ENCODE results near the gene HOXA1.

- no peak for TF ChIP-seq TAF1 (IDR thresholded peaks at IDR 0.05; ENCODE audit: borderline replicate concordance, insufficient read depth, low read length)
- no peak for TF ChIP-seq POLR2AphosphoS5 (IDR thresholded peaks at IDR 0.05; ENCODE audit: low read depth, low read length)
- TF ChIP-seq, protein P1, sequence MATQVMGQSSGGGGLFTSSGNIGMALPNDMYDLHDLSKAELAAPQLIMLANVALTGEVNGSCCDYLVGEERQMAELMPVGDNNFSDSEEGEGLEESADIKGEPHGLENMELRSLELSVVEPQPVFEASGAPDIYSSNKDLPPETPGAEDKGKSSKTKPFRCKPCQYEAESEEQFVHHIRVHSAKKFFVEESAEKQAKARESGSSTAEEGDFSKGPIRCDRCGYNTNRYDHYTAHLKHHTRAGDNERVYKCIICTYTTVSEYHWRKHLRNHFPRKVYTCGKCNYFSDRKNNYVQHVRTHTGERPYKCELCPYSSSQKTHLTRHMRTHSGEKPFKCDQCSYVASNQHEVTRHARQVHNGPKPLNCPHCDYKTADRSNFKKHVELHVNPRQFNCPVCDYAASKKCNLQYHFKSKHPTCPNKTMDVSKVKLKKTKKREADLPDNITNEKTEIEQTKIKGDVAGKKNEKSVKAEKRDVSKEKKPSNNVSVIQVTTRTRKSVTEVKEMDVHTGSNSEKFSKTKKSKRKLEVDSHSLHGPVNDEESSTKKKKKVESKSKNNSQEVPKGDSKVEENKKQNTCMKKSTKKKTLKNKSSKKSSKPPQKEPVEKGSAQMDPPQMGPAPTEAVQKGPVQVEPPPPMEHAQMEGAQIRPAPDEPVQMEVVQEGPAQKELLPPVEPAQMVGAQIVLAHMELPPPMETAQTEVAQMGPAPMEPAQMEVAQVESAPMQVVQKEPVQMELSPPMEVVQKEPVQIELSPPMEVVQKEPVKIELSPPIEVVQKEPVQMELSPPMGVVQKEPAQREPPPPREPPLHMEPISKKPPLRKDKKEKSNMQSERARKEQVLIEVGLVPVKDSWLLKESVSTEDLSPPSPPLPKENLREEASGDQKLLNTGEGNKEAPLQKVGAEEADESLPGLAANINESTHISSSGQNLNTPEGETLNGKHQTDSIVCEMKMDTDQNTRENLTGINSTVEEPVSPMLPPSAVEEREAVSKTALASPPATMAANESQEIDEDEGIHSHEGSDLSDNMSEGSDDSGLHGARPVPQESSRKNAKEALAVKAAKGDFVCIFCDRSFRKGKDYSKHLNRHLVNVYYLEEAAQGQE (IDR thresholded peaks at IDR 0.05; ENCODE audit: insufficient read depth in 1 of 2, low read depth in 2 of 2, low read length in 2 of 2): no peak
- TF ChIP-seq SIN3A (IDR thresholded peaks at IDR 0.05; ENCODE audit: borderline replicate concordance, insufficient read depth, low read length): no peak
- no peak for TF ChIP-seq FOXP2 (optimal IDR thresholded peaks at IDR 0.05; ENCODE audit: borderline replicate concordance, extremely low read depth, extremely low read length, insufficient read depth)
Measured at GRCh38 chr7:27053153-27053552, 42.6 kb downstream of the HOXA1 start.
